ENCODE data around the gene IQGAP2.

Gene IQGAP2

GRCh38 chr5:76384189-76384588, 18.9 kb upstream of the IQGAP2 start:
- DNase-seq: no peak

- DNase-seq: no peak
Measured at GRCh38 chr5:76384705-76385104, 18.4 kb upstream of the IQGAP2 start.

GRCh38 chr5:76385540-76385939, 17.5 kb upstream of the IQGAP2 start:
- DNase-seq: no peak

- no peak for DNase-seq
Measured at GRCh38 chr5:76386360-76386759, 16.7 kb upstream of the IQGAP2 start.

- no peak for DNase-seq
Measured at GRCh38 chr5:76388236-76388635, 14.8 kb upstream of the IQGAP2 start.

GRCh38 chr5:76388791-76389512, 14.1 kb upstream of the IQGAP2 start:
- DNase-seq: no peak

GRCh38 chr5:76389513-76390154, 13.5 kb upstream of the IQGAP2 start:
- DNase-seq: no peak

- no peak for DNase-seq
Measured at GRCh38 chr5:76391014-76391413, 12.1 kb upstream of the IQGAP2 start.

GRCh38 chr5:76393035-76393680, 9.9 kb upstream of the IQGAP2 start:
- no peak for DNase-seq

GRCh38 chr5:76397200-76397599, 5.9 kb upstream of the IQGAP2 start:
- no peak for DNase-seq

GRCh38 chr5:76399268-76399667, 3.8 kb upstream of the IQGAP2 start:
- DNase-seq: no peak

- no peak for DNase-seq
Measured at GRCh38 chr5:76400466-76400865, 2.6 kb upstream of the IQGAP2 start.

- no peak for DNase-seq
Measured at GRCh38 chr5:76401801-76402250, 1.3 kb upstream of the IQGAP2 start.

- no peak for DNase-seq
Measured at GRCh38 chr5:76402251-76402885, 717 bp upstream of the IQGAP2 start.

GRCh38 chr5:76403766-76404222, 709 bp downstream of the IQGAP2 start:
- DNase-seq: no peak

- DNase-seq: no peak
Measured at GRCh38 chr5:76404223-76405211, 1.4 kb downstream of the IQGAP2 start.

- DNase-seq: no peak
Measured at GRCh38 chr5:76406014-76406413, 2.9 kb downstream of the IQGAP2 start.

GRCh38 chr5:76406673-76407072, 3.6 kb downstream of the IQGAP2 start:
- DNase-seq: no peak

GRCh38 chr5:76408104-76408654, 5.1 kb downstream of the IQGAP2 start:
- no peak for DNase-seq

GRCh38 chr5:76412511-76412910, 9.4 kb downstream of the IQGAP2 start:
- DNase-seq: no peak

- DNase-seq: no peak
Measured at GRCh38 chr5:76413746-76414145, 10.7 kb downstream of the IQGAP2 start.

- no peak for DNase-seq
Measured at GRCh38 chr5:76414788-76415187, 11.7 kb downstream of the IQGAP2 start.
